ENCODE measurements around the gene NPS.

NPS gene

GRCh38 chr10:127553417-127553816 lies 4.3 kb downstream of the NPS start:
- Histone ChIP-seq H3K4me3 (ENCODE audit: insufficient read depth, low read length, poor library complexity, severe bottlenecking) (no peak overlapping the region), H3K9me3 (ENCODE audit: insufficient read depth, low read length) (no peaks in the 10 kb centered on the region), H4K20me1 (ENCODE audit: low read depth, low read length) (no peaks in the 10 kb centered on the region), H3K9ac (ENCODE audit: low read length) (no peak overlapping the region), H3F3A (ENCODE audit: insufficient read depth) (no peaks in the 10 kb centered on the region), H3K79me2 (ENCODE audit: insufficient read depth, low read length) (no peaks in the 10 kb centered on the region), H3K9me2 (replicated peaks; ENCODE audit: insufficient read depth, low read length) (no peaks in the 10 kb centered on the region), H3K27ac (ENCODE audit: low read depth, low read length) (no peak overlapping the region), H3K36me3 (ENCODE audit: low read length) (no peaks in the 10 kb centered on the region), H3K27me3 (ENCODE audit: low read length) (no peaks in the 10 kb centered on the region), H3K4me2 (ENCODE audit: low read depth, low read length, poor library complexity, severe bottlenecking) (no peak overlapping the region), H2AFZ (ENCODE audit: low read depth, low read length, severe bottlenecking) (no peak overlapping the region)
- no peak for TF ChIP-seq CTCF (IDR thresholded peaks at IDR 0.05; ENCODE audit: insufficient read depth, low read length, poor library complexity, severe bottlenecking)
- TF ChIP-seq EZH2phosphoT487 (conservative IDR thresholded peaks at IDR 0.05; ENCODE audit: low read length): no peak

DNA sequence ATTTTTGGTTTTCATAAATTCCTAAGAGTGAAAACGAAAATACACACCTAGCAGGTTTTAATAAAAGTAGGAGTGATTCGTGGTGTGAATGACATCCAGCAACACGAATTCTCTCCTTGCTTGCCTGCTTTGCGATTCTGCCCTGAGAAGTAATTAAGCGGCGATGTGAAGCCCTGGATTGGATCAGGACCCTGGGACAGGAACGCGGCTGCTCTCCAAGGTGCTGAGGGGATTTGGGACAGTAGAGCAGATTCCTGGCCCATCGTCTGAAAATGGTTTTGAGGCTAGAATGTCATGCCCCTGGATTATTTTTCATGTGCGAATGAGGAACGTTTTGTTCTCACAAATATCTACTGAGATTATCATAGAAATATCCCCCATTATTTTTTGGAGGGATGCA lies 7.8 kb downstream of the NPS start:
- TF ChIP-seq EZH2phosphoT487 (conservative IDR thresholded peaks at IDR 0.05; ENCODE audit: low read length) (no peak), CTCF (IDR thresholded peaks at IDR 0.05; ENCODE audit: insufficient read depth, low read length, poor library complexity, severe bottlenecking) (no peak)
- no peaks in the 10 kb centered on the region for H4K20me1 ChIP-seq (ENCODE audit: low read depth, low read length)

GRCh38 chr10:127561647-127562046 lies 12.5 kb downstream of the NPS start:
- Histone ChIP-seq H3K27ac (ENCODE audit: low read depth, low read length) (no peak overlapping the region), H3K9me2 (replicated peaks; ENCODE audit: insufficient read depth, low read length) (no peaks in the 10 kb centered on the region), H3K79me2 (ENCODE audit: insufficient read depth, low read length) (no peaks in the 10 kb centered on the region), H3K27me3 (ENCODE audit: low read length) (no peaks in the 10 kb centered on the region), H3F3A (ENCODE audit: insufficient read depth) (no peaks in the 10 kb centered on the region), H3K4me2 (ENCODE audit: low read depth, low read length, poor library complexity, severe bottlenecking) (no peak overlapping the region), H3K9me3 (ENCODE audit: insufficient read depth, low read length) (no peaks in the 10 kb centered on the region), H2AFZ (ENCODE audit: low read depth, low read length, severe bottlenecking) (no peak overlapping the region), H3K9ac (ENCODE audit: low read length) (no peak overlapping the region), H3K4me3 (ENCODE audit: insufficient read depth, low read length, poor library complexity, severe bottlenecking) (no peak overlapping the region), H3K36me3 (ENCODE audit: low read length) (no peaks in the 10 kb centered on the region), H4K20me1 (ENCODE audit: low read depth, low read length) (no peaks in the 10 kb centered on the region)
- no peak for TF ChIP-seq CTCF (IDR thresholded peaks at IDR 0.05; ENCODE audit: insufficient read depth, low read length, poor library complexity, severe bottlenecking)
- no peak for TF ChIP-seq EZH2phosphoT487 (conservative IDR thresholded peaks at IDR 0.05; ENCODE audit: low read length)

More for the DNA sequence above, 7.8 kb downstream of the NPS start:
- H3K4me3 ChIP-seq (ENCODE audit: insufficient read depth, low read length, poor library complexity, severe bottlenecking): no peak overlapping the region
- no peak overlapping the region for H3K9ac ChIP-seq (ENCODE audit: low read length)
- no peaks in the 10 kb centered on the region for H3K9me2 ChIP-seq (replicated peaks; ENCODE audit: insufficient read depth, low read length)
- no peaks in the 10 kb centered on the region for H3K9me3 ChIP-seq (ENCODE audit: insufficient read depth, low read length)
- no peak overlapping the region for H3K27ac ChIP-seq (ENCODE audit: low read depth, low read length)
- no peaks in the 10 kb centered on the region for H3K27me3 ChIP-seq (ENCODE audit: low read length)
- H3K4me2 ChIP-seq (ENCODE audit: low read depth, low read length, poor library complexity, severe bottlenecking): no peak overlapping the region
- H3K79me2 ChIP-seq (ENCODE audit: insufficient read depth, low read length): no peaks in the 10 kb centered on the region
- no peak overlapping the region for H2AFZ ChIP-seq (ENCODE audit: low read depth, low read length, severe bottlenecking)
- no peaks in the 10 kb centered on the region for H3F3A ChIP-seq (ENCODE audit: insufficient read depth)
- H3K36me3 ChIP-seq (ENCODE audit: low read length): no peaks in the 10 kb centered on the region
